Lower leg skin (tissue), 3 donors: Measurements from ENCODE around the gene RNF207.

Source experiments
- POLR2A ChIP-seq, 2 donors: fragments of 450-650 bp; IDR thresholded peaks; one replicate each; pipeline ENCODE4 v1.6.1; 2016 to 2017; ENCODE audit warnings: antibody characterized with exemption in 2 of 2, mild to moderate bottlenecking in 1 of 2, moderate library complexity in 1 of 2
- TF ChIP-seq, protein P1 (sequence below), 3 donors: fragments of 450-650 bp; IDR thresholded peaks; one replicate each; pipeline ENCODE4 v1.5.1; 2016; ENCODE audit warnings: antibody characterized with exemption in 3 of 3, mild to moderate bottlenecking in 3 of 3, moderate library complexity in 2 of 3

DNA sequence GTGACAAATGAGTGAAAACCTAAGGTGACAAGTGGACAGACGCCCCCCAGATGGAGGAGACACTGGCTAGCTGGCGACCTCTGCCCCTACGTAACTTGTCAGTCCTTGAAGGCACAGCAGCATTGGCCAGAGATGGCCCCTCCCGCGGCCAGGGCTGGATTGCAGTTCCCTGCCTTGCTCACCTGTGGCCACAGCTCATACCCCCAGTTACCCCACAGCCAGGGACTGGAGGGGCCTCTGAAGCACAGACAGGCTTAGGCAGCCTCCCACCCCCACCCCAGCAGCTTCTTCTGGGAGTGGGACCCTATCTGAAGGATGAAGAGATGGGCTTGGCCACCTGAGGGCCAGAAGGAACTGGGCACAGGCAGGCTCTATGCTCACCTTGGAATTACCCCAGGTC is 41.7 kb downstream of the RNF207 start:
- TF ChIP-seq POLR2A (IDR thresholded peaks at IDR 0.05): no peak
- TF ChIP-seq, protein P1, sequence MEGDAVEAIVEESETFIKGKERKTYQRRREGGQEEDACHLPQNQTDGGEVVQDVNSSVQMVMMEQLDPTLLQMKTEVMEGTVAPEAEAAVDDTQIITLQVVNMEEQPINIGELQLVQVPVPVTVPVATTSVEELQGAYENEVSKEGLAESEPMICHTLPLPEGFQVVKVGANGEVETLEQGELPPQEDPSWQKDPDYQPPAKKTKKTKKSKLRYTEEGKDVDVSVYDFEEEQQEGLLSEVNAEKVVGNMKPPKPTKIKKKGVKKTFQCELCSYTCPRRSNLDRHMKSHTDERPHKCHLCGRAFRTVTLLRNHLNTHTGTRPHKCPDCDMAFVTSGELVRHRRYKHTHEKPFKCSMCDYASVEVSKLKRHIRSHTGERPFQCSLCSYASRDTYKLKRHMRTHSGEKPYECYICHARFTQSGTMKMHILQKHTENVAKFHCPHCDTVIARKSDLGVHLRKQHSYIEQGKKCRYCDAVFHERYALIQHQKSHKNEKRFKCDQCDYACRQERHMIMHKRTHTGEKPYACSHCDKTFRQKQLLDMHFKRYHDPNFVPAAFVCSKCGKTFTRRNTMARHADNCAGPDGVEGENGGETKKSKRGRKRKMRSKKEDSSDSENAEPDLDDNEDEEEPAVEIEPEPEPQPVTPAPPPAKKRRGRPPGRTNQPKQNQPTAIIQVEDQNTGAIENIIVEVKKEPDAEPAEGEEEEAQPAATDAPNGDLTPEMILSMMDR (IDR thresholded peaks at IDR 0.05): no peak
